Motor neuron (in vitro differentiated cells): ENCODE results near the gene ATG4B. TPM values are rescaled to one million over a fixed set of nuclear protein-coding genes. Genes with fewer than 3 reads are reported as not detected.
A peak's percentile ranks its signal among the peaks of the same experiment; 100 is the strongest.

ENCODE experiments used
- ATAC-seq, 8 experiments: fragments of 200-7000 bp; cut with Tn5 transposase; replicated peaks in 6 of 8; 2 replicates each; pipeline ENCODE4 v1.8.0; 2021; ENCODE audit warnings: mild to moderate bottlenecking in 8 of 8, moderate library complexity in 8 of 8
- H3K27ac ChIP-seq, 2 donors: fragments of 250-450 bp; sonication (Bioruptor Pico); 2 replicates each; pipeline ENCODE4 v1.9.0; 2021; ENCODE audit warnings: antibody characterized with exemption in 2 of 2, mild to moderate bottlenecking in 2 of 2, moderate library complexity in 1 of 2
- H3K4me1 ChIP-seq, 2 donors: fragments of 250-450 bp; sonication (Bioruptor Pico); replicated peaks in 1 of 2; 2 replicates each; pipeline ENCODE4 v1.6.1; 2021; ENCODE audit warnings: antibody characterized with exemption in 2 of 2, mild to moderate bottlenecking in 2 of 2, moderate library complexity in 1 of 2
- H3K4me3 ChIP-seq, 5 donors: fragments of 250-450 bp; sonication (Bioruptor Pico); 2 replicates each; pipeline ENCODE4 v1.9.0; 2021; ENCODE audit warnings: antibody characterized with exemption in 5 of 5, mild to moderate bottlenecking in 5 of 5, moderate library complexity in 4 of 5
- WGBS, 10 experiments: fragments of 450-650 bp; shearing (Covaris generic); methylation state at CpG; one replicate each; pipeline ENCODE4 v1.0.0; 2022; 5-methylcytosine and 5-hydroxymethylcytosine counted together
- in situ Hi-C, 9 experiments: fragments of 400-800 bp; cut with MboI; loops; one replicate each; pipeline ENCODE4 v1.15.0; 2021; ENCODE audit warnings: low sequenced_read_pairs in 9 of 9, low pct_unique_long_range_greater_than_20kb in 2 of 9; ENCODE audit not compliant: unreplicated experiment in 9 of 9
- total RNA-seq, 8 experiments: library from RNA; unstranded; fragments of 300-600 nt; gene quantifications; 2 replicates each; pipeline versions ENCODE4 v1.2.3 to v1.2.4, GENCODE V29; 2022

ATG4B gene
- total RNA-seq, 8 experiments from 2014 or later = 39.4 to 93.1 (median 53.2) TPM

DNA sequence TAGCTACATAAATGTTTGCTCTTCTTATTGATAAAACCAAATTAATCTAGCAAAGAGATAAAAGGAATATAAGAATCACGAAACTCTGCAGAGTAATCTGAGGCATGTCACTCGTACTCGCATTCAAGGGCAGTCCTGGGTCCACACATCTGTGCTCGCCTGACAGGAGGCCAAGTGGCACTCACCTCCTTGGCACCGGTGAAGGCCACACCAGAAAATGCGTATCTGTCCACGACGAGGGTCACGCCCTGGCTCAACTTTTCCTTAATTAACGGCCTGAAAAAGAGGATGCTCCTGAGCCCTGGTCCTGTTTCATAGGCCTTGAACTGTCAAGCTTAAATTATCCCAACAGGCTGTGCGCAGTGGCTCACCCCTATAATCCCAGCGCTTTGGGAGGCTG, 42.6 kb downstream of the ATG4B start:
- Histone ChIP-seq H3K4me3 (no peak overlapping the region), H3K27ac (no peak overlapping the region), H3K4me1 (no peaks in the 10 kb centered on the region)
- no peak for ATAC-seq
- 60 to 100% (median 90%) methylated on average over 1 to 11 of the region's 12 CpGs; no CpG with 5 or more reads in 3 of the 10 experiments for WGBS, 10 experiments
- in situ Hi-C loops = no loop called here

DNA sequence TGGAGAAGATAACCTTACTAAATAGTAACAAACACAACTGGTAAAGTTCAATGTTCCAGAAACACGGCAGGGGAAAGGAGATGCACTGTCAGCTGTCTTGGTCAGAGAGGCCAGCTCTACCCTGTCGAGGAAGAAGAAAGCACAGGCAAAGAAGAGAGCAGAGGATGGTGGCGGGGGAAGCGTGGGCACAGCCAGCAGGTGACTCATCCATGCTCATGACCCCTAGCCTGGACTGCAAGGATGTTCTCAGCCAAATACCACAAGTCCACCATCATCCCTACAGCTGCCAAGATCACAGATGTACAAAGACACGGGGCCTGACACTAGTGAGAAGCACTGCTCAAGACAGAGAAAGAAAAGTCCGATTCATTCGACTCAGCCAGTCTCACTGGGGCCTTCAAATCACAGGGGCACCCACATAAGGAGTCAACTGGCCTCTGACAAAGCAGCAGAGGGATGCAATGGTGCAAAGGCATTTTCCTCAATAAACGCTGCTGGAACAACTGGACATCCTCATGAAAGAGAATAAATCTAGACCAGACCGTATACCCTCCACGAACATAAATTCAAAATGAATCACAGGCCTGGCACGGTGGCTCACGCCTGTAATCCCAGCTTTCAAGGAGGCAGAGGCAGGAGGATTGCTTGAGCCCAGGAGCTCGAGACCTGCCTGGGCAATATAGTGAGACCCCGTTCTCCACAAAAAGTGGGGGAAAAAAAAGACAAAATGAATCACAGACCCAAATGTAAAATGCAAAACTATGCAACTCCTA, 43.5 kb downstream of the ATG4B start:
- ATAC-seq = peak in 7 of 8 experiments; percentile 21 to 77 (median 59)

DNA sequence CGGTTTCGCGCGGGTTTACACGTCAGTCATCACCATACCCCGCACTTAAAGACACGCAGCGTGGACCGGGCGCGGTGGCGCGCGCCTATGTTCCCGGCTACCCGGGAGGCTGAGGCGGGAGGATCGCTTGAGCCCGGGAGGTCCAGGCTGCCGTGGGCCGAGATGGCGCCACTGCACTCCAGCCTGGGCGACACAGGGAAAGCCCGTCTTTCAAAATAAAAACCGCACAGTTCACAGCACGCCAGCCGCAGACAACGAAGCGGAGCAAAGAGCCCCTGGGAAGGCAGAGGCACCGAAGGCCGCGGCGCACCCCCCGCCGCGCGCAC, 48.8 kb downstream of the ATG4B start:
- Histone ChIP-seq H3K4me1 (peaks cover 12 to 15% of the 10 kb centered on the region in 2 donors), H3K4me3 (peak overlapping the region; percentile 62 to 74 (median 66)), H3K27ac (peak overlapping the region; percentile 67 to 91)
- 0 to 2% (median 0%) methylated on average over 3 to 24 of the region's 37 CpGs; no CpG with 5 or more reads in 3 of the 10 experiments for WGBS, 10 experiments
- in situ Hi-C loops = no loop called here
- peak in 7 of 8 experiments; percentile 4 to 16 (median 11) for ATAC-seq

More for the DNA sequence above, 43.5 kb downstream of the ATG4B start:
- Histone ChIP-seq H3K27ac (no peak overlapping the region), H3K4me1 (peaks cover 6% of the 10 kb centered on the region in 2 donors), H3K4me3 (no peak overlapping the region)
- 0 to 100% (median 92%) methylated on average over 1 to 10 of the region's 14 CpGs for WGBS, 10 experiments
- in situ Hi-C loops = no loop called here

DNA sequence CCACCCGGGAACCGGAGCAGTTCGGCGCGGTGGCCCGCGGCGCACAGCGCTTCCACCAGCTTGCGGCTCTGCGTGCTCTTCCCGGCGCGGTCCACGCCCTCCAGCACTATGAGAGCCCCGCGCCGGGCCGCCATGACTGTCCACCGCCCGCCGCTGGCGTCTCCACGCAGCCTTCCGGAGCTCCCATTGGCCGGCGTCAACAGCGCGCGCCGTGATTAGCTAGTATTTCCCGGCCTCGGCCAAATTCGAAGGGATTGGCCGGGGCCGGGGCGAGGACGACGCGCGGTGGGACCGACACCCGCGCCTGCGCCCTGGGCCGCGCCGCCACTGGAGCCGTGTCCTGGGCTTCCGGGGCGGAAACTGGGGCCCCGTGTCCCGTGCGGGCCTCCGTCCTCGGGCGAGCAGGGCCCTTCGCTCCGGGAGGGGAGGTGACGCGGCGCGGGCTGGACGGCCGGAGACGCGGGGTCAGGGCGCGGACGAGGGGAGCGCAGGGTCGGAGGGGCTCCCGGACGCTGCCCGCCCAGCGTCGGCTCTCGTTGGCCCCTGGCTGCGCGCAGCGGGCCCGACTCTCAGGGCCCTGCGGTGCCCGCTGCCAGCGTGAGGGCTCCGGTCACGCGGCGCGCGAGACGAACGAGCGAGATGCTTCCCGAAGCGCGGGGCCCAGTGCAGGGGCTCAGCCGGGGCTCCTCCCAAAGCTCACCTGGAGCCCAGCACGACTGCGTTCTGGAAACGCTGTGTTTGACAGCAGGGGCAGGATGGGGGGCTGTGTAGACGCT, 49.3 kb downstream of the ATG4B start, which contains the start of gene DTYMK:
TSS of gene DTYMK (minus strand) at position 166 of the 776 bp plus-strand sequence. CDS start at position 134, 32 bp downstream.
- peak; percentile 92 to 96 (median 94) for ATAC-seq
- H3K27ac ChIP-seq = peak within 1 kb of the TSS; percentile 93 to 97
- peaks cover 12 to 15% of the 10 kb centered on the region in 2 donors for H3K4me1 ChIP-seq
- 0% methylated on average over 13 of the region's 102 CpGs; no CpG with 5 or more reads in 9 of the 10 experiments for WGBS, 10 experiments
- peak within 1 kb of the TSS; percentile 62 to 74 (median 66) for H3K4me3 ChIP-seq
- in situ Hi-C loops = no loop called here

DNA sequence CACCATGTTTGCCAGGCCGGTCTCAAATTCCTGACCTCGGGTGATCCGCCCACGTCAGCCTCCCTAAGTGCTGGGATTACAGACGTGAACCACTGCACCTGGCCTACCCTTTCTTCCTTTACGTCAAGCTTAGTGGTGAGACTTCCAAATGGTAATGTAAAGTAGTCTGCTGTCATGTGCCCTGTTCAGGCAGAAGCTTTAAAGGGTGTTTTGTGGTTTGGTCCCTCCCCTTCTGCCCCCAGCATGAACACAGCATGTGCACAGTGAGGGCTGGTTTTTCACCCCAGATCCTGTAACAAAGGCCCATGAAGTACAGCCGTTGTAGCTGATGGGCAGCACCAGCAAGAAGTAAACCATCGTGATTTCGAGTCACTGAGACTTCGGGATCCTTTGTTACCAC, 51.8 kb downstream of the ATG4B start:
- no peak overlapping the region for H3K27ac ChIP-seq
- no peak for ATAC-seq
- H3K4me3 ChIP-seq = no peak overlapping the region
- peaks cover 12 to 15% of the 10 kb centered on the region in 2 donors for H3K4me1 ChIP-seq
- WGBS, 10 experiments = 73 to 100% (median 89%) methylated on average over 1 to 9 of the region's 10 CpGs; no CpG with 5 or more reads in 4 of the 10 experiments
- in situ Hi-C loops = no loop called here

DNA sequence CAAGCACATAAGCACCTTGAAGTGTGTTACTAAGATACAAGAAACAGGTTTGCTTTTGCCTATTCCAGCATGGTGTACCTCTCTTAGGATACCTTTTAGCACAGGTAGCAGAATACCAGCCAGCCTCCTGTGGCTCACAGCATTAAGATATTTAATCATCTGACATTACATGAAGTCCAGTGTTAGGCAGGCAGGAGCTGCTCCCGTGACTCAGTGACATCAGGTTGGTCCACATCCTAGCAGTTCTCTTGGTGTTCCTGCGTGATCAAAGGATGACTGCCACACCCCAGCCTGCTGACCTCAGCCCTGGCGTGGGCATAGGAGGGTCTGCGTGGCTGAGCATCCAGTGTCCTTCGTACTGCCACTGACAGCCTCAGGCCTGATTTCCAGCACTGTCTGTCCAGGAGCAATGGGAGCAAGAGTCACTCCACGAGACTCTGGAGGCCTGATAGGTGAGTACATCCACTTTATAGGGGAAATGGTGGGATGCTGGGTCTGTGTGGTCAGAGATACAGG, 52.8 kb downstream of the ATG4B start:
- no peak for ATAC-seq
- Histone ChIP-seq H3K4me3 (no peak overlapping the region), H3K4me1 (peaks cover 12 to 15% of the 10 kb centered on the region in 2 donors), H3K27ac (no peak overlapping the region)
- WGBS, 10 experiments = 80 to 100% (median 93%) methylated on average over 2 to 3 of the region's 6 CpGs; no CpG with 5 or more reads in 6 of the 10 experiments
- in situ Hi-C loops = no loop called here

DNA sequence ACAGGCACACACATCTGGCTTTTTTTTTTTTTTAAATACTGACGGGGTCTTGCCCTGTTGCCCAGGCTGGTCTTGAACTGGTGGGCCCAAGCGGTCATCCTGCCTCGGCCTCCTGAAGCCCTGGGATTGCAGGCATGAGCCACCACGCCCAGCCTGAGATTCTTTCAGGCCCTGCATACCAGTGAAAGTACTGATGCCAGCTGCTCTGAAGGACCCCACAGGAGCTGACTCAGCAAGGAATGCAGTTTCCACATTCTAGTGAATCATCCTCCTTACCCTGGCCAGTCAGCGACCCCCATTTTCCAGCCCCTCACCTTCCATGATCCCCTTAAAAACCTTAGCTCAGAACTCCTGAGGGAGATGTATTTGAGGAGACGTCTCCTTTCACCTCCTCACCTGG, 55.0 kb downstream of the ATG4B start:
- no peak overlapping the region for H3K4me3 ChIP-seq
- no peak overlapping the region for H3K27ac ChIP-seq
- in situ Hi-C loops = no loop called here
- peaks cover 7 to 10% of the 10 kb centered on the region in 2 donors for H3K4me1 ChIP-seq
- ATAC-seq = peak in 2 of 8 experiments; percentile 31 to 33
- WGBS, 10 experiments = 67 to 100% (median 90%) methylated on average over 1 to 3 of the region's 6 CpGs; no CpG with 5 or more reads in 3 of the 10 experiments

DNA sequence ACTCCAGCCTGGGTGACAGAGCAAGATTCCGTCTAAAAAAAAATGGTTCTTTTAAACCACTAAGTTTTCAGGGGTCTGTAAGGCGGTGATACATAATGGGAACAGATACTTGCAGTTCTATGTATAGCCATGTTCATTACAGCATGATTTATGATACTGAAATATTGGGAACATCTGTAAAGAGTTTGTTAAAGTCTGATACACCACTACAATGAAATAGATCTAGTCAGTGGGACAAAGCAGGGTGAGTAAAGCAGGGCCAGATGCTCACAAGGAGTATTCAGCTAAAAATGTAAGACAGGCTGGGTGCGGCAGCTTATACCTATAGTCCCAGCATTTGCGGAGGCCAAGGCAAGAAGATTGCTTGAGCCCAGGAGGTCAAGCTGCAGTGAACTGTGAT, 58.2 kb downstream of the ATG4B start:
- no peak overlapping the region for H3K27ac ChIP-seq
- ATAC-seq = no peak
- in situ Hi-C loops = no loop called here
- 50 to 100% (median 93%) methylated on average over 1 to 4 of the region's 4 CpGs; no CpG with 5 or more reads in 4 of the 10 experiments for WGBS, 10 experiments
- no peak overlapping the region for H3K4me3 ChIP-seq
- H3K4me1 ChIP-seq = no peaks in the 10 kb centered on the region

DNA sequence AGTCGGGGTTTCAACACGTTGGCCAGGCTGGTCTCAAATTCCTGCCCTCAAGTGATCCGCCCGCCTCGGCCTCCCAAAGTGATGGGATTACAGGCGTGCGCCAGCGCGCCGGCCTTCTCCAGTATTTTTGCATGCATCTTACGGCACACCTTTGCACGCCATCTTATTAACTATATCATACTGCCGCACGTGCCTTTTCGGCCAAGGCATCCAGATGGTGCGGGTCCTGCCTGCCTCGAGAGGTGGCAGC, 63.6 kb downstream of the ATG4B start:
- 0 to 20% (median 0%) methylated on average over 1 to 9 of the region's 17 CpGs; no CpG with 5 or more reads in 4 of the 10 experiments for WGBS, 10 experiments
- peak overlapping the region; percentile 78 to 96 (median 84) for H3K4me3 ChIP-seq
- in situ Hi-C loops = no loop called here
- H3K4me1 ChIP-seq = peaks cover 5 to 6% of the 10 kb centered on the region in 2 donors
- no peak for ATAC-seq
- H3K27ac ChIP-seq = peak overlapping the region; percentile 98 to 99

DNA sequence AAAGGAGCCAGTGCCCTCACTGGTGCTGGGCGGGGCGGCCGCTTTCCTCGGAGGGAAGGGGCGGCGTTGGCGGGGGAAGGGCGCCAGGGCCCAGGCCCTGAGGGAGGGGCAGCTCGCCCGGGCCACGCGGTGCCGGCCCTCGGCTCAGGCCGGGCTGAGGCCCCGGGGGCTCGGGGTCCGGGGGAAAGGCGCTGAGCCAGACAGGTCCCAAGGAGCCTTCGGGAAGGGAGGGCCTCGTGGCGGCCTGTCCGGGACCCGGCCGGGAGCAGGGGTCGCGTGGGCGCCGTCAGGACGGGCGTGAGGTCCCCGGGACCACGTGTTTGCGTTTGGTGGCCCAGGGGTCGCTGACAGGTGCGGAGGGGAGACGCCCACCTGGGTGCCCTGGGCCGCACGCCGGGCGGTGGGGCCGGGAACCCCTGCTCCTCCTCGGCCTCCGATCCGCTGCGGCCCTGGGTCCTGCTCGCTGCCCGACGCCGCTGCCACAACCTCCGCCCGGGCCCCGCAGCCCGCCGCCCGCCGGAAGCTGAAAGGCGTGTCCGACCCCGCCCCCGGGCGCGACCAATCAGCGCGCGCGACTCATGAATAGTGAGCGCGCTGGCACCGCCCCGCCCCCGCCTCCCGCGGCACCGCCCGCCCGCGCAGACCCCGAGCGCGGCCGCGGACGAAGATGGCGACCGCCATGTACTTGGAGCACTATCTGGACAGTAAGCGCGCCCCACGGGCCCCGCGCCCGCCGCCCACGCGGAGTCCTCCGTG, 64.1 kb downstream of the ATG4B start, which contains the start of gene ING5:
TSS of gene ING5 (plus strand) at position 641 of the 756 bp plus-strand sequence. CDS start at position 668, 27 bp downstream.
- Histone ChIP-seq H3K4me1 (peaks cover 5 to 6% of the 10 kb centered on the region in 2 donors), H3K27ac (peak within 1 kb of the TSS; percentile 98 to 99), H3K4me3 (peak within 1 kb of the TSS; percentile 78 to 96 (median 84))
- in situ Hi-C loops = no loop called here
- WGBS, 10 experiments = no CpG with 5 or more reads among the region's 96 CpGs
- peak; percentile 64 to 80 (median 72) for ATAC-seq

DNA sequence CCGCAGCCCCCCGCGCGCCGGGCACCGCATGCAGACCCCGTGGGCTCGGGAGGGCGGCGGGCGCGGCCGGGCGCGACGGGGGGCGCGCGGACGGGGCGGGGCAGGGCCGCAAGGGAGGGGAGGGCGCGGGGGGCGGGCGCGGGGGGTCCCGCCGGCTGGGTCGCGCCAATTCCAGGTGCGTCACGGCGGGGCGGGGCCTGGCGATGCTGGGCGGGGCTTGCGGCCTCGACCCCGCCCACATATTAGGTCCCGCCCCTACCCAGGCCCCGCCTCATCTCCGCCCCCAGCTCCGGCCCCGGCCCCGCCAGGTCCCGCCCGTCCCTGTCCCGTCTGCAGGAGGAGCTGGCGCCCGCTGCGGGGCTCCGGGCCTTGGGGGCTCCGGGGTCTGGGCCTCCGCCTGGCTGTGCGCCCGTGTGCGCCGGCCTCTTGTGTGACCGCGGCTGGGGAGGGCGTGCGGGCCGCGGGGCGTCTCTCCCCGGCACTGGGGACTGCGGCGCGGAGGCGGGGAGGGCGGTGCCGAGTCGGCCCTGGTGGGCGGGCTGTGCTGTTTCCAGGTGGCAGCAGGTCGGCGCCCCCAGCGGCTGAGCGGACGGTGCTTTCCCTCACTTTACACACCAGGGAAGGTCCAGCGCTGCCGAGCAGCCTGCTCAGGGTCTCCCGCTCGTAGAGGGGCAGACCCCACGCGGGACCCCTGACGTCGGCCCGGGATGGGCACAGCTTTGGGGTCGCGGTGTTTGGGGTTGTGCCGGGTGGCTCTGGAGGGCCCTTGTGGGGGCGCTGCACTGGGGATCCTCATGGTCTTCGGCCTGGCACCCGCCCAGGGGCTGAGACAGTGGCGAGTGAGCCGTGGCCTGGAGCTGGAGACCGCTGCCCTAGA, 64.9 kb downstream of the ATG4B start:
- in situ Hi-C loops = no loop called here
- WGBS, 10 experiments = no CpG with 5 or more reads among the region's 98 CpGs
- peaks cover 5 to 6% of the 10 kb centered on the region in 2 donors for H3K4me1 ChIP-seq
- peak overlapping the region; percentile 98 to 99 for H3K27ac ChIP-seq
- ATAC-seq = peak; percentile 56 to 78 (median 75)
- peak overlapping the region; percentile 78 to 96 (median 84) for H3K4me3 ChIP-seq
